GM23338 (cell line): ENCODE measurements around the gene NAA30. TPM values are rescaled to one million over a fixed set of nuclear protein-coding genes. Genes with fewer than 3 reads are reported as not detected.

ENCODE experiments used
- ATAC-seq: fragments of 200-7000 bp; cut with Tn5 transposase; 3 replicates; pipeline ENCODE4 v1.9.1; 2020
- DNase-seq: peaks from one replicate; pipeline ENCODE4 v3.0.0-alpha.2; 2015; ENCODE audit warnings: low spot score
- H2AFZ ChIP-seq: fragments of 200-600 bp; sonication (generic); 2 replicates; pipeline ENCODE4 v1.8.0; 2016; ENCODE audit warnings: antibody characterized with exemption, mild to moderate bottlenecking, moderate library complexity
- H3F3A ChIP-seq: fragments of 200-600 bp; sonication (generic); replicated peaks from 2 replicates; pipeline ENCODE4 v1.8.0; 2017; ENCODE audit warnings: antibody characterized with exemption, mixed run types, low read depth
- H3K27ac ChIP-seq: fragments of 200-600 bp; sonication (generic); 2 replicates; pipeline ENCODE4 v1.6.1; 2016; ENCODE audit warnings: low read depth
- H3K27me3 ChIP-seq: fragments of 200-600 bp; sonication (generic); 2 replicates; pipeline ENCODE4 v1.8.0; 2016; ENCODE audit warnings: mild to moderate bottlenecking, mixed run types, moderate library complexity; ENCODE audit not compliant: insufficient read depth
- H3K36me3 ChIP-seq: fragments of 200-600 bp; sonication (generic); 2 replicates; pipeline ENCODE4 v1.8.0; 2016; ENCODE audit warnings: mild to moderate bottlenecking; ENCODE audit not compliant: insufficient read depth
- H3K4me1 ChIP-seq: fragments of 200-600 bp; sonication (generic); 2 replicates; pipeline ENCODE4 v1.8.0; 2016; ENCODE audit warnings: mild to moderate bottlenecking, moderate library complexity; ENCODE audit not compliant: insufficient read depth
- H3K4me2 ChIP-seq: fragments of 200-600 bp; sonication (generic); 2 replicates; pipeline ENCODE4 v1.7.1; 2017; ENCODE audit warnings: mixed run types
- H3K4me3 ChIP-seq: fragments of 200-600 bp; sonication (generic); 2 replicates; pipeline ENCODE4 v1.6.1; 2016; ENCODE audit warnings: mixed run types
- H3K79me2 ChIP-seq: fragments of 200-600 bp; sonication (generic); replicated peaks from 2 replicates; pipeline ENCODE4 v1.8.0; 2017; ENCODE audit warnings: mild to moderate bottlenecking; ENCODE audit not compliant: insufficient read depth
- H3K9me2 ChIP-seq: fragments of 200-600 bp; sonication (generic); 2 replicates; pipeline ENCODE4 v1.8.0; 2017; ENCODE audit not compliant: insufficient read depth
- H4K20me1 ChIP-seq: fragments of 200-600 bp; sonication (generic); replicated peaks from 2 replicates; pipeline ENCODE4 v1.8.0; 2017; ENCODE audit warnings: mild to moderate bottlenecking; ENCODE audit not compliant: insufficient read depth
- H3K27ac Mint-ChIP-seq: 2 replicates; pipeline ENCODE4 v1.8.0; 2020; ENCODE audit warnings: inconsistent platforms, mild to moderate bottlenecking, moderate library complexity, mixed read lengths
- H3K27me3 Mint-ChIP-seq: 3 replicates; pipeline ENCODE4 v1.8.0; 2022; ENCODE audit warnings: low read depth, mild to moderate bottlenecking, moderate library complexity, mixed read lengths, inconsistent platforms; ENCODE audit not compliant: insufficient read depth, poor library complexity
- H3K36me3 Mint-ChIP-seq: 3 replicates; pipeline ENCODE4 v1.8.0; 2021; ENCODE audit warnings: low read depth, mild to moderate bottlenecking, inconsistent platforms, moderate library complexity, mixed read lengths
- H3K4me1 Mint-ChIP-seq: 3 replicates; pipeline ENCODE4 v1.8.0; 2020; ENCODE audit warnings: mild to moderate bottlenecking, inconsistent platforms, mixed read lengths
- H3K4me3 Mint-ChIP-seq: 3 replicates; pipeline ENCODE4 v1.8.0; 2021; ENCODE audit warnings: moderate library complexity, mild to moderate bottlenecking, inconsistent platforms, mixed read lengths
- H3K9me3 Mint-ChIP-seq: 3 replicates; pipeline ENCODE4 v1.8.0; 2020; ENCODE audit warnings: moderate library complexity, mild to moderate bottlenecking, inconsistent platforms, mixed read lengths
- CTCF ChIP-seq, 2 experiments: fragments of 200-600 bp in 1 of 2; sonication (generic) in 1 of 2; conservative IDR thresholded peaks; 2 replicates each; pipeline versions ENCODE4 v1.5.1 to v1.6.1; 2016 to 2017; ENCODE audit warnings: antibody characterized with exemption in 2 of 2, low read depth in 2 of 2, mild to moderate bottlenecking in 2 of 2, moderate library complexity in 1 of 2
- EZH2 ChIP-seq: fragments of 200-600 bp; sonication (generic); IDR thresholded peaks from one replicate; pipeline ENCODE4 v1.8.0; 2017; ENCODE audit warnings: antibody characterized with exemption, mild to moderate bottlenecking, low read depth; ENCODE audit not compliant: unreplicated experiment
- EZH2phosphoT487 ChIP-seq: fragments of 200-600 bp; sonication (generic); IDR thresholded peaks from one replicate; pipeline ENCODE4 v1.8.1; 2018; ENCODE audit warnings: antibody characterized with exemption; ENCODE audit not compliant: unreplicated experiment
- JUNB ChIP-seq: IDR thresholded peaks from one replicate; pipeline ENCODE4 v1.6.1; 2016; ENCODE audit warnings: antibody characterized with exemption; ENCODE audit not compliant: unreplicated experiment
- POLR2AphosphoS5 ChIP-seq: IDR thresholded peaks from 2 replicates; pipeline ENCODE4 v1.6.1; 2016; ENCODE audit warnings: antibody characterized with exemption, low read depth
- STAT1 ChIP-seq: IDR thresholded peaks from one replicate; pipeline ENCODE4 v1.6.1; 2016; ENCODE audit warnings: antibody characterized with exemption; ENCODE audit not compliant: unreplicated experiment
- ZNF114 ChIP-seq: fragments of 250-450 bp; sonication (Bioruptor Pico); IDR thresholded peaks from 2 replicates; pipeline ENCODE4 v1.5.0; 2020; ENCODE audit warnings: mild to moderate bottlenecking, moderate library complexity
- ZNF331 ChIP-seq: fragments of 250-450 bp; sonication (Bioruptor Pico); IDR thresholded peaks from 2 replicates; pipeline ENCODE4 v1.5.0; 2020; ENCODE audit warnings: low read depth, mild to moderate bottlenecking, moderate library complexity
- polyA plus RNA-seq: library from polyadenylated mRNA; unstranded; fragments of >200 nt; fragmentation: Nextera tagmentation; extraction: Ambion mirVana; gene quantifications from 2 replicates; pipeline ENCODE4 v1.2.1, GENCODE V29; 2016
- total RNA-seq: library from RNA; depleted of rRNA; stranded (reverse); fragments of >200 nt; shearing (Covaris generic); gene quantifications from 2 replicates; pipeline ENCODE4 v1.2.3, GENCODE V29; 2014; rRNA removed

Gene NAA30
- total and polyA plus RNA-seq, 2 experiments from 2014 or later = 7.5 to 27.1 TPM

DNA sequence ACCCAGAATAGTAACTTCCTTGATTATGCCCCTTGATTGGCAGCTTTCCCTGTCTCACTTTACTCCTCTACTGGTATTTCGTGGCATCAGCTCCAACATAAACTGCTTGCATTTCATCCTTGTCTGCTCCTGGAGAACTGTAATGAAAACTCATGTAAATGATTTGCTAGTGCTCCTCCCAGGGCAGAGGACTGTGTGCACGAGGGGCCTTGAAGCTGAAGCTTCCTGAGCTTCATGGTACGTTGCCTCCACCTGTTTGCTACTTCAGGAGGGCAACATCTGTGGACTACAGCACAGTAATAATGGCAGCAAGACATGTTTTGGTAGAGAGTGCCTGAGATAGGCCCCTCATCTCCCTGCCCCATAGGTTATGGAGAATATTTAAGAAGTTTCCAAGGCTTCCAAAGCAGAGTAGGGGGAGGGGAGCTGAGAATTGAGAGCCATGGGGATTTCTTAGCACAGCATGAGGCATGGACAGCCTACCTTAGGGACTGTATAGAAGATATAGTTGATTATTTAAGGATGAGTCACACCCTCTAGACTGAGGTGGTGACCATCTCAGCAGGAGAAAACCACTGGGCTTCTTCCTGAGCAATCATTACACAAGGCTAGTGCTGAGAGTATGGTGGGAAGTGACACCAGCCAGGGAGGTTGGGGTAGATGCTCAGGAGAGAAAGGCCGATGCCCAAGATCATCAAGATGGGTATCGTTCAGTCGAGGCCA lies 73.8 kb downstream of the NAA30 start:
- H3K36me3 Mint-ChIP-seq = no peaks in the 10 kb centered on the region
- Histone ChIP-seq H4K20me1 (no peaks in the 10 kb centered on the region), H3K79me2 (no peaks in the 10 kb centered on the region), H3K4me1 (no peaks in the 10 kb centered on the region), H2AFZ (no peak overlapping the region), H3K4me3 (no peak overlapping the region), H3K36me3 (no peaks in the 10 kb centered on the region), H3K27me3 (no peaks in the 10 kb centered on the region), H3K9me2 (peaks cover 6% of the 10 kb centered on the region; the same call in 1 of the 2 replicates), H3F3A (no peaks in the 10 kb centered on the region), H3K27ac (no peak overlapping the region), H3K4me2 (no peak overlapping the region)
- no peak overlapping the region for H3K4me3 Mint-ChIP-seq
- no peaks in the 10 kb centered on the region for H3K4me1 Mint-ChIP-seq
- ATAC-seq = no peak
- H3K27me3 Mint-ChIP-seq = no peaks in the 10 kb centered on the region
- no peak for DNase-seq
- H3K9me3 Mint-ChIP-seq = peaks cover 6% of the 10 kb centered on the region; the same call in 1 of the 3 replicates
- H3K27ac Mint-ChIP-seq = no peak overlapping the region
- TF ChIP-seq ZNF331 (CRISPR knock-in tag) = no peak
- no peak for TF ChIP-seq POLR2AphosphoS5
- no peak for TF ChIP-seq ZNF114 (CRISPR knock-in tag)
- no peak for TF ChIP-seq JUNB
- no peak for TF ChIP-seq CTCF (conservative IDR thresholded peaks at IDR 0.05; ENCODE audit: low read depth in 2 of 2)
- no peak for TF ChIP-seq STAT1
- TF ChIP-seq EZH2phosphoT487 = no peak
- TF ChIP-seq EZH2 = no peak

Other genes with a start within 250 kb of the NAA30 start
- 55.9 and 69.3 TPM in 2 replicates for gene EXOC5, start 121.7 kb upstream of the NAA30 start, total RNA-seq
- gene EXOC5, start 121.7 kb upstream of the NAA30 start, polyA plus RNA-seq = 22.5 and 26.4 TPM in 2 replicates
- 39.2 and 43.7 TPM in 2 replicates for gene AP5M1, start 121.6 kb upstream of the NAA30 start, total RNA-seq
- gene AP5M1, start 121.6 kb upstream of the NAA30 start, polyA plus RNA-seq = 23.5 and 27.2 TPM in 2 replicates
- not detected in 2 replicates for gene CCDC198, start 103.3 kb downstream of the NAA30 start, total RNA-seq
- not detected in 2 replicates for gene CCDC198, start 103.3 kb downstream of the NAA30 start, polyA plus RNA-seq